Fibroblast of lung (primary cell): ENCODE results near the gene RXRA. TPM values are rescaled to one million over a fixed set of nuclear protein-coding genes. Genes with fewer than 3 reads are reported as not detected.

Experiments used
- DNase-seq, 2 donors: peaks; one replicate each; pipeline versions ENCODE4 v3.0.0 to v3.0.0-alpha.2; 2010; ENCODE audit warnings: low read depth in 2 of 2
- H2AFZ ChIP-seq: 2 replicates; pipeline ENCODE4 v1.5.1; 2012; ENCODE audit warnings: low read length, control low read depth, inconsistent platforms
- H3K27ac ChIP-seq: 2 replicates; pipeline ENCODE4 v1.5.1; 2011; ENCODE audit warnings: low read length, control low read depth; ENCODE audit not compliant: insufficient read depth
- H3K27me3 ChIP-seq: 2 replicates; pipeline ENCODE4 v1.5.1; 2011; ENCODE audit warnings: mild to moderate bottlenecking, low read length; ENCODE audit not compliant: control insufficient read depth, insufficient read depth
- H3K36me3 ChIP-seq: 2 replicates; pipeline ENCODE4 v1.5.1; 2011; ENCODE audit warnings: low read length; ENCODE audit not compliant: control insufficient read depth, insufficient read depth
- H3K4me1 ChIP-seq: 2 replicates; pipeline ENCODE4 v1.5.1; 2011; ENCODE audit warnings: low read length; ENCODE audit not compliant: control insufficient read depth, insufficient read depth; ENCODE audit errors: extremely low read depth
- H3K4me2 ChIP-seq: 2 replicates; pipeline ENCODE4 v1.5.1; 2011; ENCODE audit warnings: low read length, control low read depth; ENCODE audit not compliant: insufficient read depth; ENCODE audit errors: extremely low read depth
- H3K4me3 ChIP-seq, 4 experiments: fragments of 200-600 bp in 1 of 4; sonication (generic) in 1 of 4; replicated peaks in 1 of 4; 2 replicates each; pipeline ENCODE4 v1.5.1; 2011 to 2016; ENCODE audit warnings: low read length in 4 of 4, low read depth in 3 of 4, mild to moderate bottlenecking in 3 of 4, control low read depth in 2 of 4, inconsistent platforms in 1 of 4, mixed read lengths in 1 of 4; ENCODE audit not compliant: insufficient read depth in 1 of 4; ENCODE audit errors: control extremely low read depth in 1 of 4
- H3K79me2 ChIP-seq: 2 replicates; pipeline ENCODE4 v1.5.1; 2012; ENCODE audit warnings: mild to moderate bottlenecking, low read length, inconsistent platforms; ENCODE audit not compliant: control insufficient read depth, insufficient read depth
- H3K9ac ChIP-seq: 2 replicates; pipeline ENCODE4 v1.5.1; 2011; ENCODE audit warnings: mild to moderate bottlenecking, low read length, control low read depth; ENCODE audit not compliant: insufficient read depth
- H3K9me3 ChIP-seq: 2 replicates; pipeline ENCODE4 v1.5.1; 2012; ENCODE audit warnings: low read depth, low read length; ENCODE audit not compliant: control insufficient read depth, insufficient read depth
- H4K20me1 ChIP-seq: 2 replicates; pipeline ENCODE4 v1.5.1; 2011; ENCODE audit warnings: low read length; ENCODE audit not compliant: control insufficient read depth, insufficient read depth; ENCODE audit errors: extremely low read depth
- CTCF ChIP-seq, 2 donors: IDR thresholded peaks in 1 of 2; conservative IDR thresholded peaks in 1 of 2; 1 replicate in 1 of 2; 2 replicates in 1 of 2; pipeline ENCODE4 v1.5.1; 2011 to 2012; ENCODE audit warnings: low read length in 2 of 2, control low read depth in 1 of 2, inconsistent platforms in 1 of 2, low read depth in 1 of 2, mild to moderate bottlenecking in 1 of 2
- EZH2 ChIP-seq: IDR thresholded peaks from 2 replicates; pipeline ENCODE4 v1.5.1; 2012; ENCODE audit warnings: low read length, control low read depth, mild to moderate bottlenecking; ENCODE audit errors: missing control alignments
- polyA plus RNA-seq, 2 donors: library from polyadenylated mRNA; depleted of rRNA in 1 of 2; stranded (reverse) in 1 of 2; unstranded in 1 of 2; fragments of >200 nt; gene quantifications; 2 replicates each; pipeline ENCODE4 v1.2.1, GENCODE V29; 2011 to 2012; ENCODE audit warnings: missing spikeins in 1 of 2
- total RNA-seq: library from RNA; depleted of rRNA; stranded (reverse); fragments of >200 nt; gene quantifications from 2 replicates; pipeline ENCODE4 v1.2.1, GENCODE V29; 2014

Gene RXRA
- total and polyA plus RNA-seq, 2 donors (not counting 1 experiment from before 2014, with no cell fraction given): 13.3 to 14.9 TPM

- H3K27me3 ChIP-seq: no peaks in the 10 kb centered on the region
- DNase-seq: no peak
- H3K4me2 ChIP-seq: no peak overlapping the region
- H3K36me3 ChIP-seq: peaks cover 3% of the 10 kb centered on the region
- no peaks in the 10 kb centered on the region for H4K20me1 ChIP-seq
- TF ChIP-seq EZH2 (no peak), CTCF (conservative IDR thresholded peaks at IDR 0.05 in 1 of 2, IDR thresholded peaks at IDR 0.05 in 1 of 2; ENCODE audit: low read depth in 1 of 2, low read length in 2 of 2) (no peak)
- H3K79me2 ChIP-seq: no peaks in the 10 kb centered on the region
- peaks cover 2% of the 10 kb centered on the region for H3K4me1 ChIP-seq
- no peak overlapping the region for H3K9ac ChIP-seq
- no peaks in the 10 kb centered on the region for H3K9me3 ChIP-seq
- H2AFZ ChIP-seq: no peak overlapping the region
- H3K4me3 ChIP-seq: no peak overlapping the region
- no peak overlapping the region for H3K27ac ChIP-seq
Measured at GRCh38 chr9:134429007-134429406, 102.8 kb downstream of the RXRA start.

GRCh38 chr9:134429481-134429880 is 103.2 kb downstream of the RXRA start:
- H3K36me3 ChIP-seq: peaks cover 3% of the 10 kb centered on the region
- TF ChIP-seq EZH2 (no peak), CTCF (conservative IDR thresholded peaks at IDR 0.05 in 1 of 2, IDR thresholded peaks at IDR 0.05 in 1 of 2; ENCODE audit: low read depth in 1 of 2, low read length in 2 of 2) (no peak)

GRCh38 chr9:134431095-134431494 is 104.8 kb downstream of the RXRA start:
- no peak overlapping the region for H3K27ac ChIP-seq
- H3K27me3 ChIP-seq: no peaks in the 10 kb centered on the region
- no peak overlapping the region for H3K4me3 ChIP-seq
- H4K20me1 ChIP-seq: no peaks in the 10 kb centered on the region
- no peaks in the 10 kb centered on the region for H3K9me3 ChIP-seq
- no peaks in the 10 kb centered on the region for H3K79me2 ChIP-seq
- no peak for DNase-seq
- no peak overlapping the region for H3K4me2 ChIP-seq
- H3K36me3 ChIP-seq: peaks cover 3% of the 10 kb centered on the region
- H3K9ac ChIP-seq: no peak overlapping the region
- H2AFZ ChIP-seq: no peak overlapping the region
- H3K4me1 ChIP-seq: peaks cover 9% of the 10 kb centered on the region
- TF ChIP-seq EZH2 (no peak), CTCF (conservative IDR thresholded peaks at IDR 0.05 in 1 of 2, IDR thresholded peaks at IDR 0.05 in 1 of 2; ENCODE audit: low read depth in 1 of 2, low read length in 2 of 2) (no peak)

More at GRCh38 chr9:134429481-134429880, 103.2 kb downstream of the RXRA start:
- Histone ChIP-seq H2AFZ (no peak overlapping the region), H3K27me3 (no peaks in the 10 kb centered on the region), H3K9ac (no peak overlapping the region), H3K4me3 (no peak overlapping the region), H3K4me2 (no peak overlapping the region), H3K79me2 (no peaks in the 10 kb centered on the region), H3K27ac (no peak overlapping the region), H3K9me3 (no peaks in the 10 kb centered on the region), H4K20me1 (no peaks in the 10 kb centered on the region), H3K4me1 (peaks cover 2% of the 10 kb centered on the region)
- no peak for DNase-seq
